Endometrium (tissue), 2 donors: Measurements from ENCODE around the gene PARN.
"Not testable (repeated sequence)": the region's sequence is repeated elsewhere in the genome, so short reads cannot be mapped to it uniquely, and the experiment has no call there.

Experiments
- FAIRE-seq: peaks from 2 replicates; lab custom pipeline; 2012; peaks lifted over from hg19 to GRCh38; lab: Jason Lieb, UNC
- donor health status: control.
- donor health status: control.

The PARN gene

GRCh38 chr16:14472357-14472756 is 157.7 kb downstream of the PARN start:
- no peak for FAIRE-seq

- FAIRE-seq = no peak
These were observed 159.3 kb downstream of the PARN start for GRCh38 chr16:14470788-14471187.

GRCh38 chr16:14465799-14466198 is 164.3 kb downstream of the PARN start:
- FAIRE-seq = no peak

- FAIRE-seq = no peak
These were observed 165.3 kb downstream of the PARN start for GRCh38 chr16:14464796-14465195.

- FAIRE-seq = no peak
These were observed 165.9 kb downstream of the PARN start for GRCh38 chr16:14464192-14464591.

- no peak for FAIRE-seq
These were observed 167.2 kb downstream of the PARN start for GRCh38 chr16:14462811-14463210.

GRCh38 chr16:14460726-14461125 is 169.3 kb downstream of the PARN start:
- no peak for FAIRE-seq

- no peak for FAIRE-seq
These were observed 171.5 kb downstream of the PARN start for GRCh38 chr16:14458576-14458975.

- no peak for FAIRE-seq
These were observed 173.1 kb downstream of the PARN start for GRCh38 chr16:14456793-14457481.

- no peak for FAIRE-seq
These were observed 174.5 kb downstream of the PARN start for GRCh38 chr16:14455573-14455972.

- FAIRE-seq = no peak
These were observed 175.7 kb downstream of the PARN start for GRCh38 chr16:14454391-14454790.

- no peak for FAIRE-seq
These were observed 178.0 kb downstream of the PARN start for GRCh38 chr16:14452066-14452465.

- no peak for FAIRE-seq
These were observed 179.2 kb downstream of the PARN start for GRCh38 chr16:14450846-14451245.

- FAIRE-seq = no peak
These were observed 180.1 kb downstream of the PARN start for GRCh38 chr16:14449790-14450480.

GRCh38 chr16:14449334-14449733 is 180.7 kb downstream of the PARN start:
- no peak for FAIRE-seq

GRCh38 chr16:14448879-14449278 is 181.2 kb downstream of the PARN start:
- FAIRE-seq = no peak

GRCh38 chr16:14447783-14448182 is 182.3 kb downstream of the PARN start:
- no peak for FAIRE-seq

- FAIRE-seq = no peak
These were observed 183.3 kb downstream of the PARN start for GRCh38 chr16:14446796-14447195.

- no peak for FAIRE-seq
These were observed 183.9 kb downstream of the PARN start for GRCh38 chr16:14445937-14446715.

- FAIRE-seq = no peak
These were observed 184.9 kb downstream of the PARN start for GRCh38 chr16:14444979-14445810.

GRCh38 chr16:14441533-14441932 is 188.5 kb downstream of the PARN start:
- FAIRE-seq = not testable (repeated sequence)

- FAIRE-seq = no peak
These were observed 191.8 kb downstream of the PARN start for GRCh38 chr16:14438256-14438655.
